ENCODE results near the gene PTPRK. TPM values are rescaled to one million over a fixed set of nuclear protein-coding genes. Genes with fewer than 3 reads are reported as not detected.

Gene PTPRK
- total RNA-seq, 2 experiments from 2014 or later, result 2.6 to 7.8 TPM

DNA sequence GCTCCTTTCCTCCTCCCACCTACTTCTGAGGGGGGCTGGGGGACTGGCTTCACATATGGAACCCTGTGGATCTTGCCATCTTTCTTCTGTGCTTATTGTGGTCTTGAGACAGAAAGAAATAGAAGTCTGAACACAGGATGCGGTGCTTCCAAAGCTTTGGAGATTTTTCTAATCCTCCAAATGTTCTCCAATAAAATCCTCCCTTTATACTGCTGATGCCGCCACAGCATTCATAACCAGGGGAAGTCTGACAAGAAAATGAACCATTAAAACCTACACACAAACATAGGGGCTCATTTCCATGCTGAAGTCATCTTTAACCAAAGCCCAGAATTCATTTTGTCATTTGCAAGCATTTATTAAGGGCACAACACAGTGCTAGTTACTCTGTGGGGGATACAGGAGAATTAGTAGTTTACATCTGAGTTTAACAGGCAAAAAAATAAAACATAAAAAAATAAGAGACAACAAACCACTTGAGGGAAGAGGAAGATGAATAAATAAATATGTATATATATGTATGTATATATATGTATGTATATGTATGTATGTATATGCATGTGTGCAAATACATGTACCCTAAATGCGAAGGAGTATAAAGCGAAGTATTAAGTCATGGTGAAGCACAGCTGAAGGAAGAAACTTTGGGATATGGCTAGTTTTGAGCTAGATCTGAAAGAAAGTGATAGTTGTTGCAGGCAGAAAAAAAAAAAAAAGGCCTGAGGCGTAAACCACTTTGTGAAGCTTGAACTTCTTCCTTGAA, 5.9 kb upstream of the PTPRK start:
- Mint-ChIP-seq H3K27ac (no peak overlapping the region), H3K4me3 (no peak overlapping the region), H3K4me1 (no peaks in the 10 kb centered on the region), H3K36me3 (no peaks in the 10 kb centered on the region), H3K9me3 (ENCODE audit: low read depth) (no peaks in the 10 kb centered on the region), H3K27me3 (peaks cover 43% of the 10 kb centered on the region)
- no peak for ATAC-seq
- CTCF ChIA-PET, result no interaction called here
- DNase-seq, result no peak

DNA sequence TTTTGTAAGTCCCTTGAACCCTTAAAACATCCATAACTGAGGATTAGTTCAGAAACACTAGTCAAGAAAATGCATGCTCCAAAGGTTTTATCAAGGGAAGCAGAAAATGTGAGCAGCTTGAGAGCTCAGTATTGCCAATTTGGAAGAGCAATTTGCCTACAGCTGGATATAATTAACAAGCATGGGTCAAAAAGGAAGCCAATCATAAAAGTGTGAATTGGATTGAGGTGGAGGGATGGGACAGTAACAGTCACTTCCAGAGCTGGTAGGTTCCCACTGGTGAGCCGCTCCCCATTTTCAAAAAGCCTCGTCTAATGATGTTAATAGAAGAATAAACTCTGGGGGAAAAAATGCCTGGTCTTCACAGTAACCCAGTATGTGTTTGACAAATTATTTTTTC, 5.0 kb upstream of the PTPRK start:
- Mint-ChIP-seq H3K4me1 (peaks cover 4% of the 10 kb centered on the region), H3K27ac (no peak overlapping the region), H3K9me3 (ENCODE audit: low read depth) (no peaks in the 10 kb centered on the region), H3K27me3 (peaks cover 51% of the 10 kb centered on the region), H3K4me3 (no peak overlapping the region), H3K36me3 (no peaks in the 10 kb centered on the region)
- CTCF ChIA-PET, result no interaction called here
- DNase-seq (no peak), ATAC-seq (no peak)

DNA sequence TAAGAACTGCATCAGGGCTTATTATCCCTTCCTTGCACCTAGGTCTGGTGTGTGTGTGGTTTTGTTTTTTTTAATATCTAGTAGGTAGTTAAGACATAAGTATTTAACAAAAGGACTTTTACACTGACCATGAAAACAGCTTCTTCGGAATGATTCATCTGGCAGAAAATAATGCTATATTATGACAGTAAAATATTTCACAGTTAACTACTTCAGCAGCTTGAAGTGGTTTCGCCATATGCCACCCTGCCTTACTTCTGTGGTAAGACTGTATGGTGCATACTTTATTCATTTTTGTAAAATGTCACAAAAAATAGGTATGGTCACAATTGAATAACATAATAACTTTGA, 858 bp upstream of the PTPRK start:
- no peak for ATAC-seq
- H3K36me3 Mint-ChIP-seq, result no peaks in the 10 kb centered on the region
- peak overlapping the region; percentile 86 for H3K4me3 Mint-ChIP-seq
- no peak overlapping the region for H3K27ac Mint-ChIP-seq
- CTCF ChIA-PET, result interaction anchor here (1.6 kb wide), 1 partner anchor 663 kb away, joined by 3 read pairs; no protein-coding TSS in a partner anchor
- DNase-seq, result no peak
- H3K9me3 Mint-ChIP-seq (ENCODE audit: low read depth), result no peaks in the 10 kb centered on the region
- peaks cover 21% of the 10 kb centered on the region for H3K4me1 Mint-ChIP-seq
- peaks cover 73% of the 10 kb centered on the region for H3K27me3 Mint-ChIP-seq

DNA sequence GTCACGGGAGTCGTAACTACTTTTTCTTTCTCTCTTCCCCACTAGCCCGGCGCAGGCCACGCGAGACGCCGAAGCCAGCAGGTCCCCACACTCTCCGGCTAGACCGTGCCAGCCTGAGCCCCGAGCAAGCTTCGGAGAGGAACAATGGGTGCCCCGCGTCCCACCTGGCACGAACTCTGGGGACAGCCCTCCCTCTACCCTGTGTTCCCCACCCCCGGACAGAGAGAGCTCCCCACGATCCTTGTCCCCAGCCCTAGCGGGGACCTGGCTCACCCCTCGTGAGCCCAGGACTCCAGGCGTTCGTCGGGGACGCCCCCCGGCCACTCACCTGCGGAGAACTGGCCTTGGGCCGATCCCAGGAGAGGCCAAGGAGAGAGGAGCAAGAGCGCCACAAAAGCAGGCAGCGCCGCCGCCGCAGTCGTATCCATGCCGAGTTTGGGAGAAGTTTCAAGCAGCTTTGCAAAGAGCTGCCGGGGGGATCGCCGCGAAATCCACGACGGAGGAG, 416 bp downstream of the PTPRK start:
- peaks cover 21% of the 10 kb centered on the region for H3K4me1 Mint-ChIP-seq
- CTCF ChIA-PET, result interaction anchor here (0.8 to 1.6 kb wide), 3 partner anchors 21 to 665 kb away, joined by 3 to 4 read pairs (median 3); no protein-coding TSS in a partner anchor
- ATAC-seq (peak; percentile 40), DNase-seq (peak; percentile 59)
- H3K4me3 Mint-ChIP-seq, result peak overlapping the region; percentile 86
- no peaks in the 10 kb centered on the region for H3K36me3 Mint-ChIP-seq
- no peaks in the 10 kb centered on the region for H3K9me3 Mint-ChIP-seq (ENCODE audit: low read depth)
- H3K27ac Mint-ChIP-seq, result peak overlapping the region; percentile 75
- peaks cover 77% of the 10 kb centered on the region for H3K27me3 Mint-ChIP-seq

DNA sequence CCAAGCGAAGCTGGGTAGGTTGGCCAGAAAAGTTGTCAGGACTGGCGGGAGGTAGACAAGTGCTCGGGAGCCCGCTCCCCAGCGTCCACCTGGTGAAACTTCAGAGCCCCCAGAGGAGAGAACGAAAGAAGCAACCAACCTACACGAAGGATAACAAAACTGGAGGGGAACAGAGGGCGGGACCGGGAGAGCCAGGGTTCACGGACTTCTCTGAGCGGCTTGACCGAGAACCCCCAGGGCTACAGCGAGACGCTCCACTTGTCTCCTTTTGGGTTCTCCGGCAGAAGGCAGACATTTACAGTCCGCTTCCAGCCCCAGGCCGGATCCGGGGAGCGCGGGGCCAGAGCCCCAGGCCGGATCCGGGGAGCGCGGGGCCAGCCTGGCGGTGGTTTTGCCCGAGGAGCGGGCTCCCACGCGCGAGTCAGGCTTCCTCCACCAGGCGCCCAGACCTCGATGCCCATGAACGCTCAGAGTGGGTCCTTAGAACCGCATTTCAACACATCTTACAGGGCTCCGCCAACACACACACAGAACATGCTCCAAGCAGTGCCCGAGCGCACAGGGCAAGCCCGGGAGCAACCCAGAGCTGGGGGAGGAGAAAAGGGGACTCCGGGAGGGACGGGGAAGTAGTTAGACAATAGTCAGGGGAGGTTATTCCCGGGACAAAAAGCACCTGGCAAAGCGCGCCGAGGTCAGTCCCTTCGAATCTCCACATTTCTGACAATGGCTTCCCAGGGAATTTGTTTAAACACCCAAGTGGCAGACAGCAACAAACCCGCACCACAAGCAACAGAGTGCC, 1.1 kb downstream of the PTPRK start:
- DNase-seq (peak; percentile 44), ATAC-seq (peak; percentile 28)
- H3K36me3 Mint-ChIP-seq, result no peaks in the 10 kb centered on the region
- peak overlapping the region; percentile 86 for H3K4me3 Mint-ChIP-seq
- peaks cover 21% of the 10 kb centered on the region for H3K4me1 Mint-ChIP-seq
- H3K27ac Mint-ChIP-seq, result peak overlapping the region; percentile 75
- CTCF ChIA-PET, result interaction anchor here (1.6 kb wide), 1 partner anchor 661 kb away, joined by 3 read pairs; no protein-coding TSS in a partner anchor
- peaks cover 80% of the 10 kb centered on the region for H3K27me3 Mint-ChIP-seq
- H3K9me3 Mint-ChIP-seq (ENCODE audit: low read depth), result no peaks in the 10 kb centered on the region

DNA sequence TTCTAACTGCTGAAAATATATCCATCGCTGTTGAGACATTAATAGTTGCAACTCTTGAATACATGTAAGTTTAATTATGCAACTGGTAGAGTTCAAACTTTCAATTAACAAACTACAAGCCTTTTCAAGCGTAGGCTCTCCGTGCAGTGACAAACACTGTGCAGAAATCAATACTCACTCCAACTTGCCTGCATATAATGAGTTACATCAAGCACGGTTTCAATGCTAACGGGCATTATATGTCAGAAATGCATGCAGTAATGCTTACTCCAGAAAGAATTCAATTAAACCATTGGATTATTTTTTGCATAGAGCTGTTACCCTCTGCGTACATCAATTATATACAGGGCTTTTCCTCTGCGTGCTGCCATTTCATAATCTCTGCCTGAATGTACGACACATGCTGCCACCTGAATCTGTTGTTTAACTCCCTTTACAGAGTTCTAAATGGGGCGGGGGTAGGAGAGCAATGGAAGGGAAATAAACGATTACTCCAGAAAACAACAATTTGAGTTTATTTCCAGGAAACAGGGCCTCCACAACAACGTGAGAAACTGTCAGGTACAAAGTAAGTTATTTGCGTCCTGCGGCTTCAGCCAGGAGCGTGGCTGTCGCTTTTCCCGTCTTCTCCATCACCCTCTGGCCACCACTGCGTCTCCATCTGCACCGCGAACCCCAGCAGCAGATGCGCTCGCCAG, 1.8 kb downstream of the PTPRK start:
- peaks cover 82% of the 10 kb centered on the region for H3K27me3 Mint-ChIP-seq
- H3K4me1 Mint-ChIP-seq, result peaks cover 21% of the 10 kb centered on the region
- DNase-seq (no peak), ATAC-seq (no peak)
- H3K27ac Mint-ChIP-seq, result no peak overlapping the region
- H3K36me3 Mint-ChIP-seq, result no peaks in the 10 kb centered on the region
- peak overlapping the region; percentile 86 for H3K4me3 Mint-ChIP-seq
- no peaks in the 10 kb centered on the region for H3K9me3 Mint-ChIP-seq (ENCODE audit: low read depth)
- CTCF ChIA-PET, result no interaction called here

DNA sequence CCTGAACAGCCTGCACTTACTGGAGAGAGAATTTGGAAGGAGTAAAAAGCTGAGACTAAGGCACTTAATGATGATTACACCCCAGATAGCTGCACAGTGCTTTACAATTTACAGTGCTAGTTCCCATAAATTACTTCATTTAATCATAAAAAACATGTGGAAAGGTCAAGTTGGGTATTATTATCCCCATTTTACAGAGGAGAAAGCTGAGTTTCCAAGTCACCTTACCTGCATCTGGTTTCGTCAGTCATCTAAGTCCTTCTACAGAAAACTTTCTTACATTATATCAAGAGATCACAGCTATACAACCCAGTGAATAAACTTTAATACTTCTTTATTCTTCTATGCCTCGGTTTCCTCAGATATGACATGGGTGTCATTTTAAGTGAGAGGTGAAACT, 3.3 kb downstream of the PTPRK start:
- no peak for ATAC-seq
- CTCF ChIA-PET, result interaction anchor here (0.6 to 1.6 kb wide), 4 partner anchors 10 to 962 kb away, joined by 3 to 4 read pairs (median 4); no protein-coding TSS in a partner anchor
- no peak for DNase-seq
- Mint-ChIP-seq H3K27ac (no peak overlapping the region), H3K4me1 (peaks cover 21% of the 10 kb centered on the region), H3K9me3 (ENCODE audit: low read depth) (no peaks in the 10 kb centered on the region), H3K36me3 (no peaks in the 10 kb centered on the region), H3K4me3 (no peak overlapping the region), H3K27me3 (peaks cover 71% of the 10 kb centered on the region)

DNA sequence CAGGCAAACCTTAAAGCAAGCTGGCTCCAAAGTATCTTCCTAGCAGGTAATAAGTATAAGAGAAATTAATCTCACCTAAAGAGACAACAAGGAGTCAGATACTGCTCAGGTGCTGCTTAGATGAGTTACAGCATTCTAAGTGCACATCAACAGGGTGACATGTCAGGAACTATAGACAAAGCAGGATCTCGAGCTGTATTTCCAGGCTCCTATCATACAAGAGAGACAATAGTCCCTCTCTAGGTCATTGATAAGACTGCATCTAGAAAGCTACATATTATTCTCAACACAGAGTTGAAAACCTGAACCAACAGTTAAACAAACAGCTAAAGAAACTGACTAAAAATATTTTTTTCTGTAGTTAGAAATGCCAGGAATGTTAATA, 3.9 kb downstream of the PTPRK start:
- H3K9me3 Mint-ChIP-seq (ENCODE audit: low read depth), result no peaks in the 10 kb centered on the region
- CTCF ChIA-PET, result interaction anchor here (1.1 to 1.6 kb wide), 3 partner anchors 189 to 961 kb away, joined by 3 to 4 read pairs (median 4); no protein-coding TSS in a partner anchor
- H3K36me3 Mint-ChIP-seq, result no peaks in the 10 kb centered on the region
- H3K4me3 Mint-ChIP-seq, result no peak overlapping the region
- peaks cover 66% of the 10 kb centered on the region for H3K27me3 Mint-ChIP-seq
- no peak overlapping the region for H3K27ac Mint-ChIP-seq
- no peak for ATAC-seq
- peaks cover 21% of the 10 kb centered on the region for H3K4me1 Mint-ChIP-seq
- DNase-seq, result no peak

DNA sequence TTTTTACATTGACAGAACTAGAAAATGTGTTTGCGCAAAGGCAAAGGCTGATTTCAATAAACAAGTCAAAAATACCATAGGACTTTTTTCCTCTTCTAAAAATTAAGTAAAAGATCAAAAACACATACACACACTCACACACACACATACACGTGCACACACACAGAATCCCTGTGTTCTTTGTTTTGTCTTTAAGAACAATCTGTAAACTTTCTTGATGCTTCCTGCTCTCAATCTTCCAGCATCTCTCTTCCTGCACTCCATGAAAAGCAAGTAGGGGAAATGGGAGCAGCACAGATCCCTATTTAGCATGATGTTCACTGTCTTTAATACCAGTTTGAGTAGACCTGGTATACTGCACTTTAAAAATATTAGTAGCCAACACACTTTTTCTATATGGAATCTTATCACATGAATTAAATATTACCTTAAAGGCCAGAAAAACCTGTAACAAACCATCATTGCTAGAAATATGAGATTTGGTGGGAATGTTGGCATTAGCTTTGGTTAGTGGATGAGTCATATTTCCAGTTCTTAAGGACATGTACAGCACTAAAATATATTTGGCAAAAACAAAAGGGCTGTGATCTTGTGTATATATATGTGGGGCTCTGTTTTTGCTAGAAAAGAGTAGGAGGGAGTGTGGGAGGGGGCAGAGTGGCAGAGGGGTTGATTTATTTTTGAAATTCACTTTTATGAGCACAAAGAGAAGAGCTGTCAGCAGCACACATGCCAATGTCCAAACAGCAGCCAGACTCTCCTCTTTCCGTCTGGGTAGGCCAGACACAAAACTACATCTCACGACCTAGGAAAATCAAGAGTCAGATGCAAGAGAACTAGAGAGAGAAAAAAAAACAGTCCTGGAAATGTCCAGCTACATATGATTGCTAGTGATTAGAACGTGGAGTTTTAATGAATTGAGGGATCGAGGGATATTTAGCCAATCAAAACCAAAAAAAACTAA, 4.6 kb downstream of the PTPRK start:
- DNase-seq (no peak), ATAC-seq (no peak)
- Mint-ChIP-seq H3K27me3 (peaks cover 63% of the 10 kb centered on the region), H3K4me1 (peaks cover 17% of the 10 kb centered on the region), H3K27ac (no peak overlapping the region), H3K36me3 (no peaks in the 10 kb centered on the region), H3K9me3 (ENCODE audit: low read depth) (no peaks in the 10 kb centered on the region), H3K4me3 (no peak overlapping the region)
- CTCF ChIA-PET, result interaction anchor here (1.1 to 1.6 kb wide), 3 partner anchors 188 to 961 kb away, joined by 3 to 4 read pairs (median 4); no protein-coding TSS in a partner anchor

DNA sequence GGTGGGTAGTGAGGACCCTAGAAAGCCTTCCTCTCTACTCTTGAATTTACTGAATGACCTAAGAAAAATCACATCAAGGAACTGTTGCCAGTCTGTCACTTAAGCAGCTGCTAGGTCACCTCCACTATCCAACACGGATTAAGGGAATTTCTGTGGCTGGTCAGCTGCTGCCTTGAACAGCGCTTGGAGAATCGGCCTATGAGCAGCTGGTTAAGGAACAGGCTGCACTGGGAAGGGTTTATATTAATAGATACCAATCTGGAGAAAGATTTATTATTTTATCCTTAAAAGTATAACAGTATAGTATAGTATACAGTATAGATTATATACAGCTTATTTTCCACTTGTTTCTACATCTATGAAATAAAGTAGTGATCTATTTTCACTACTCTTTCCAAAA, 6.5 kb downstream of the PTPRK start:
- no peaks in the 10 kb centered on the region for H3K9me3 Mint-ChIP-seq (ENCODE audit: low read depth)
- H3K4me1 Mint-ChIP-seq, result peaks cover 6% of the 10 kb centered on the region
- no peak for DNase-seq
- H3K4me3 Mint-ChIP-seq, result no peak overlapping the region
- peaks cover 50% of the 10 kb centered on the region for H3K27me3 Mint-ChIP-seq
- H3K36me3 Mint-ChIP-seq, result no peaks in the 10 kb centered on the region
- CTCF ChIA-PET, result interaction anchor here (1.4 kb wide), 1 partner anchor 11 kb away, joined by 3 read pairs; no protein-coding TSS in a partner anchor
- no peak overlapping the region for H3K27ac Mint-ChIP-seq
- no peak for ATAC-seq

DNA sequence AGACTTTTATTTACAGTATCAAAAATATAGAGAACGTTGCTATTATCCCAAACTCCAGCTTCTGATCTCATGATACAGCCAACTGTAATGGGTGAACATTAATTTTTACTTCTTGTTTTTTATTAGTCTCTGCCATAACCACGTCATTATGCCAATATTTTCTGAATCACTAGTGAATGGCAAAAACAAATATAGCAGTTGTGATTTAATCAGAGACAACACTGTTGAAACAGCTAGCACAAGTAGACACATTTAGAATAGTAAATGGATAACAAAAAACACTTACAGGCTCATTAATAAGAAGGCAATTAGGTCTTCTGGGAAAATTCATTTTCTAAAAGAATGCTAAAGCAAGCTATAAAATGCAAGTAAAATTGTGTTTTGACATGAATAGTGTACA, 8.1 kb downstream of the PTPRK start:
- Mint-ChIP-seq H3K4me3 (no peak overlapping the region), H3K4me1 (no peaks in the 10 kb centered on the region), H3K27me3 (peaks cover 37% of the 10 kb centered on the region), H3K27ac (no peak overlapping the region), H3K9me3 (ENCODE audit: low read depth) (no peaks in the 10 kb centered on the region), H3K36me3 (no peaks in the 10 kb centered on the region)
- CTCF ChIA-PET, result no interaction called here
- DNase-seq, result no peak
- ATAC-seq, result no peak

DNA sequence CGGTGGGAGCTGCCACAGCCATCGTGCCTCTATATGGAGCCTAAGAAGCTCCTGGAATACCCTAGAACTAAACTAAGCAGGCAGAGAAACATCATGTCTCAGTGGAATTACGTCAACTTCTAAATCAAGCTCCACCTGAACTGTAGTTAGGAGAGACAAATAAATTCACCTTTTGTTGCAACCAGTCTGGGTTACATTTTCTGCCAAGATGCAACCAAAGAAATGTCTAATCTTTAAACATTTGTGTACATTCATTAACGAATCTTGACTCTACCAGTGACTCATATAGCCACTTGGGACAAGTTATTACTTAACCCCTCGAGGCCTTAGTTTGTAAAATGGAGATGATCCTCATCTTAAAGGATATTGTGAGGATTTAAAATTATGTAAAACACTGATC, 8.9 kb downstream of the PTPRK start:
- ATAC-seq (no peak), DNase-seq (no peak)
- Mint-ChIP-seq H3K4me3 (no peak overlapping the region), H3K36me3 (no peaks in the 10 kb centered on the region), H3K4me1 (no peaks in the 10 kb centered on the region), H3K27me3 (peaks cover 29% of the 10 kb centered on the region), H3K9me3 (ENCODE audit: low read depth) (no peaks in the 10 kb centered on the region), H3K27ac (no peak overlapping the region)
- CTCF ChIA-PET, result no interaction called here

All from activated CD8-positive, alpha-beta memory T cell treated with anti-CD3 and anti-CD28 coated beads, Interleukin-2, amount 10 ng/mL, durations not matched to agents 7 days and 5 days (primary cell).